ENCODE results near the gene PRR22.

DNA sequence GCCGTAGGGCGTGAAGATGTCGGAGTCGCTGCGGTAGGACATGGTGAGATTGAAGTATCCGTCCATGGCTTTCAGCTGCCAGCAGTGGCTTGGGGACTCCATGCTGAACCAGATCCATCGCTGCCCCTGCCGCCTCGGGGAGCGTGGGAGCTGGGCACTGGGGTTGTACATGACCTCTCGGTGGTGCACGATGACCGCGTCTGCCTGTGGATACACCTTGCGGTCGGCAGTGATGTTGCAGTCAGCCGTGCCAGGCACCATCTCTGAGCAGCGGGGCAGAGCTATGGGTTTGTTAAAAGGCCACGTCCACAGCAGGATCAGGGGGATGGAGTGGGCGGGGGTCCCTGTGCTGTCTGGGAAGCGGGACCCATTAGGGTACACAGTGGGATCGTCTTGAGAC, 47.5 kb upstream of the PRR22 start:
- TF ChIP-seq YY1 (IDR thresholded peaks at IDR 0.05; ENCODE audit: insufficient read depth, insufficient read length) (no peak), SUZ12 (IDR thresholded peaks at IDR 0.05; ENCODE audit: extremely low read depth, insufficient read depth, insufficient read length) (no peak)
